AG04449 (cell line): Measurements from ENCODE around the gene HOMER3.

Experiments
- CTCF ChIA-PET: fragments of 350-600 bp; formaldehyde crosslinking; extraction: SDS; loops from one replicate; lab custom pipeline; 2021; ENCODE audit warnings: antibody characterized with exemption; lab: Yijun Ruan, JAX
- POLR2A ChIA-PET: fragments of 400-600, 350-600 bp; formaldehyde crosslinking; extraction: SDS; loops from one replicate; lab custom pipeline; 2020; ENCODE audit warnings: antibody characterized with exemption, inconsistent platforms; lab: Yijun Ruan, JAX
- DNase-seq: peaks from one replicate; pipeline ENCODE4 v3.0.0-alpha.2; 2010; ENCODE audit warnings: low read depth, low spot score
- H3K4me3 ChIP-seq: 2 replicates; pipeline ENCODE4 v1.5.1; 2011; ENCODE audit warnings: low read depth, mild to moderate bottlenecking, control low read depth, low read length
- TF ChIP-seq, protein P1 (sequence below): IDR thresholded peaks from one replicate; pipeline ENCODE4 v1.5.1; 2011; ENCODE audit warnings: mild to moderate bottlenecking, moderate library complexity, low read length, control low read depth, inconsistent platforms; ENCODE audit not compliant: insufficient read depth; ENCODE audit errors: missing control alignments

HOMER3 gene

DNA sequence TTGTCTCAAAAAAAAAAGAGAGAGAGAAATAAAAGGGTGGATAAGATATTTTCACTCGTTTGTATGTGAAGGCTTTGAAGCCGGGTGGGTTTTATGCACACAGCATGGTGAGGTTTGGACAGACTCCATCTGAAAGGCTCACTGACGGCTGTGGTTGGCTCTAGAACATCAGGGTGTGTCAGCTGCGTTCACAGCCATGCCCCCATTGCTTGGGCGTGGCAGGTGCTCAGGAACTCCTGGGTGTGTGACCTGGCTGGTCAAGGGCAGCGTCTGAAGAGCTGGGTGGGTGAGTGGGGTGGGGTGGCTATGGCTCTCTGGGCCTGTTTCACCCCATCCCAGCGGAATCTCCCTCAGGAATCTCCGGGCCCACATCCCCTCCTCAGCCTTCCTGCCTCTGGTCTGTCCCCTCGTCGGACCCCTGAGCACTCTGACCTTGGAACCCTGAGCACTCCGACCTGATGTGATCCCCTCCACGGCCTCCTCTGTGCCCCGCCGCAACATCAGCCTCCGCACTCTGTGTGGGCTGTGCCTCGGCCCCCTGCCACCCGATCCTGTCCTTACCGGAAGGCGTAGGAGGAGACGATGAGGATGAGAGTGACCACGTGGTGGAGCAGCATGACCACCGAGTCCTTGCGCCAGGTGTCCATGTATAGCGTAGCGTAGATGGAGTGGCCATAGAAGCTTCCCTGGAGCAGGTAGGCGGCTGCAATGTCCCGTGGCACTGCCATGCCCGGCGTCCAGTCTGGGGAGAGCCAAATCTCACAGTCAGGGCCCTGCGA, 57.3 kb downstream of the HOMER3 start:
- ChIA-PET POLR2A (no interaction called here), CTCF (interaction anchor here (1.4 to 10.1 kb wide), 2 partner anchors 18 to 37 kb away, joined by 3 to 101 read pairs; no protein-coding TSS in a partner anchor)
- DNase-seq = no peak
- TF ChIP-seq, protein P1, sequence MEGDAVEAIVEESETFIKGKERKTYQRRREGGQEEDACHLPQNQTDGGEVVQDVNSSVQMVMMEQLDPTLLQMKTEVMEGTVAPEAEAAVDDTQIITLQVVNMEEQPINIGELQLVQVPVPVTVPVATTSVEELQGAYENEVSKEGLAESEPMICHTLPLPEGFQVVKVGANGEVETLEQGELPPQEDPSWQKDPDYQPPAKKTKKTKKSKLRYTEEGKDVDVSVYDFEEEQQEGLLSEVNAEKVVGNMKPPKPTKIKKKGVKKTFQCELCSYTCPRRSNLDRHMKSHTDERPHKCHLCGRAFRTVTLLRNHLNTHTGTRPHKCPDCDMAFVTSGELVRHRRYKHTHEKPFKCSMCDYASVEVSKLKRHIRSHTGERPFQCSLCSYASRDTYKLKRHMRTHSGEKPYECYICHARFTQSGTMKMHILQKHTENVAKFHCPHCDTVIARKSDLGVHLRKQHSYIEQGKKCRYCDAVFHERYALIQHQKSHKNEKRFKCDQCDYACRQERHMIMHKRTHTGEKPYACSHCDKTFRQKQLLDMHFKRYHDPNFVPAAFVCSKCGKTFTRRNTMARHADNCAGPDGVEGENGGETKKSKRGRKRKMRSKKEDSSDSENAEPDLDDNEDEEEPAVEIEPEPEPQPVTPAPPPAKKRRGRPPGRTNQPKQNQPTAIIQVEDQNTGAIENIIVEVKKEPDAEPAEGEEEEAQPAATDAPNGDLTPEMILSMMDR = no peak
- no peak overlapping the region for H3K4me3 ChIP-seq

GRCh38 chr19:18881491-18881890, 59.5 kb downstream of the HOMER3 start:
- ChIA-PET POLR2A (no interaction called here), CTCF (interaction anchor here (1.0 to 10.1 kb wide), 4 partner anchors 9 to 34 kb away, joined by 3 to 101 read pairs (median 7); no protein-coding TSS in a partner anchor)
- TF ChIP-seq, protein P1 = no peak

DNA sequence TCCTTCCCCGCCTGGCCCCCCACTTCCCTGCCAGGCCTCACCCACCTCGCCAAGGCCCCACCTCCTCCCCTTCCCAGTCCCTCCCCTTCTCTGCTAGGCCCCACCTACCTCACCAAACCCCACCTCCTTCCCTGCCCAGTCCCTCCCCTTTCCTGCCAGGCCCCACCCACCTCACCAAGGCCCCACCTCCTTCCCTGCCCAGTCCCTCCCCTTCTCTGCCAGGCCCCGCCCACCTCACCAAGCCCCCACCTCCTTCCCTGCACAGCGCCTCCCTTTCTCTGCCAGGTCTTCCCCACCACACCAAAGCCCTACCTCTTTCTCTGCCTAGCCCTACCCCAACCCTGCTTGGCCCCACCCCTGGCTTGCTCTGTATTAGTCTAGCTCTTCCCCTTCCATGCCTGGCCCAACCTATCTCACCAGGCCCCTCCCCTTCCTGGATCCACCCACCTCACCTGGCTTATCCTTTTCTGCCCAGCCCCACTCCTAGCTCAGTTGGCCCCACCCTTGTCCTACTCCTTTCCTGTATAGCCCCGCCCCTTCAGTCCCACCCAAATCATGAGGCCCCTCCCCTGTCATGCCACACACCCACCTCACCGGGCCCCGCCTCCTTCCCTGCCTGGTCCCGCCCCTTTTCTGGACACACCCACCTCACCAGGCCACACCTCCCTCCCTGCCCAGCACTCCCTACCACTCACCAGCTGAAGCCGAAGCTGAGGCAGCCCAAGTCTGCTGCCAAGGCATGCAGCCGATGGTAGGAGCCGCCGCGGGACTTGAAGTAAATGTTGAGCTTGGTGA, 61.2 kb downstream of the HOMER3 start:
- no peak for DNase-seq
- CTCF ChIA-PET = interaction anchor here (1.0 to 10.1 kb wide), 3 partner anchors 14 to 32 kb away, joined by 3 to 101 read pairs (median 9); no protein-coding TSS in a partner anchor

More at GRCh38 chr19:18881491-18881890, 59.5 kb downstream of the HOMER3 start:
- H3K4me3 ChIP-seq = no peak overlapping the region
- DNase-seq = no peak

More for the DNA sequence above, 61.2 kb downstream of the HOMER3 start:
- POLR2A ChIA-PET = no interaction called here
- H3K4me3 ChIP-seq = no peak overlapping the region
- TF ChIP-seq, protein P1 = no peak
